SK-N-SH (cell line): ENCODE results near the gene RALGDS. TPM values are rescaled to one million over a fixed set of nuclear protein-coding genes. Genes with fewer than 3 reads are reported as not detected.

Experiments
- CTCF ChIA-PET: fragments of 300-600, 350-600 bp; formaldehyde crosslinking; extraction: SDS; loops from one replicate; lab custom pipeline; 2021; lab: Yijun Ruan, JAX
- POLR2A ChIA-PET: fragments of 350-600 bp; sonication (Branson Sonifier 250); formaldehyde crosslinking; extraction: SDS; loops from one replicate; lab custom pipeline; 2020; ENCODE audit warnings: antibody characterized with exemption, inconsistent platforms; lab: Yijun Ruan, JAX
- DNase-seq: peaks from one replicate; pipeline ENCODE4 v3.0.0; 2012
- H2AFZ ChIP-seq: fragments of 200-600 bp; sonication (generic); 2 replicates; pipeline ENCODE4 v1.8.1; 2016; ENCODE audit warnings: antibody characterized with exemption, mild to moderate bottlenecking, low read depth
- H3F3A ChIP-seq: fragments of 200-600 bp; sonication (generic); replicated peaks from 2 replicates; pipeline ENCODE3; 2016; ENCODE audit warnings: antibody characterized with exemption, mild to moderate bottlenecking; ENCODE audit not compliant: insufficient read depth
- H3K27ac ChIP-seq, 2 experiments: fragments of 200-500 bp in 1 of 2; fragments of 200-600 bp in 1 of 2; sonication (Bioruptor generic) in 1 of 2; sonication (generic), shearing (Covaris generic) in 1 of 2; 2 replicates each; pipeline versions ENCODE4 v1.5.1 to v1.6.1; 2014 to 2016; ENCODE audit warnings: low read depth in 2 of 2, inconsistent platforms in 1 of 2, low read length in 1 of 2, mild to moderate bottlenecking in 1 of 2, mixed read lengths in 1 of 2
- H3K27me3 ChIP-seq: fragments of 200-600 bp; sonication (generic), shearing (Covaris generic); 2 replicates; pipeline ENCODE4 v1.6.1; 2016; ENCODE audit warnings: mixed run types; ENCODE audit not compliant: insufficient read depth
- H3K36me3 ChIP-seq, 2 experiments: fragments of 200-500 bp in 1 of 2; fragments of 200-600 bp in 1 of 2; sonication (Bioruptor generic) in 1 of 2; sonication (generic) in 1 of 2; replicated peaks in 1 of 2; 2 replicates each; pipeline versions ENCODE3 to v1.5.1; 2014 to 2016; ENCODE audit warnings: low read length in 1 of 2, mild to moderate bottlenecking in 1 of 2; ENCODE audit not compliant: insufficient read depth in 2 of 2, control insufficient read depth in 1 of 2
- H3K4me1 ChIP-seq, 2 experiments: fragments of 200-500 bp in 1 of 2; fragments of 200-600 bp in 1 of 2; sonication (Bioruptor generic) in 1 of 2; sonication (generic), shearing (Covaris generic) in 1 of 2; 2 replicates each; pipeline versions ENCODE4 v1.5.1 to v1.6.1; 2014 to 2016; ENCODE audit warnings: low read depth in 1 of 2, low read length in 1 of 2, mixed run types in 1 of 2; ENCODE audit not compliant: insufficient read depth in 2 of 2, control insufficient read depth in 1 of 2
- H3K4me2 ChIP-seq: fragments of 200-600 bp; sonication (generic), shearing (Covaris generic); 2 replicates; pipeline ENCODE4 v1.6.1; 2017; ENCODE audit warnings: mixed run types
- H3K4me3 ChIP-seq, 2 experiments: fragments of 200-500 bp in 1 of 2; fragments of 200-600 bp in 1 of 2; sonication (Bioruptor generic) in 1 of 2; sonication (generic), shearing (Covaris generic) in 1 of 2; 2 replicates each; pipeline versions ENCODE4 v1.5.1 to v1.8.1; 2014 to 2016; ENCODE audit warnings: low read depth in 2 of 2, inconsistent platforms in 1 of 2, low read length in 1 of 2, mild to moderate bottlenecking in 1 of 2, mixed read lengths in 1 of 2, moderate library complexity in 1 of 2
- H3K79me2 ChIP-seq: fragments of 200-600 bp; sonication (generic); 2 replicates; pipeline ENCODE4 v1.8.1; 2017; ENCODE audit warnings: mild to moderate bottlenecking; ENCODE audit not compliant: insufficient read depth
- H3K9ac ChIP-seq: fragments of 200-600 bp; sonication (generic); 2 replicates; pipeline ENCODE4 v1.6.1; 2017; ENCODE audit warnings: mixed run types
- H3K9me2 ChIP-seq: fragments of 200-600 bp; sonication (generic); 2 replicates; pipeline ENCODE4 v1.6.1; 2017; ENCODE audit warnings: mixed run types
- H3K9me3 ChIP-seq: fragments of 200-600 bp; sonication (generic); 2 replicates; pipeline ENCODE4 v1.6.1; 2017; ENCODE audit warnings: mixed run types, mild to moderate bottlenecking, moderate library complexity
- H4K20me1 ChIP-seq: fragments of 200-600 bp; sonication (generic); 2 replicates; pipeline ENCODE4 v1.6.1; 2017; ENCODE audit warnings: mild to moderate bottlenecking, mixed run types; ENCODE audit not compliant: insufficient read depth
- CHD2 ChIP-seq: fragments of 150-350 bp; IDR thresholded peaks from 2 replicates; pipeline ENCODE4 v1.6.1; 2018; ENCODE audit warnings: low read length; ENCODE audit not compliant: partially characterized antibody
- ELF1 ChIP-seq: IDR thresholded peaks from 2 replicates; pipeline ENCODE4 v1.4.0; 2012
- FOXJ3 ChIP-seq: sonication (generic); formaldehyde crosslinking; IDR thresholded peaks from 2 replicates; pipeline ENCODE4 v1.5.1; 2020; ENCODE audit warnings: mild to moderate bottlenecking, missing genetic modification reagents
- GABPA ChIP-seq: IDR thresholded peaks from 2 replicates; pipeline ENCODE4 v1.4.0; 2012; ENCODE audit warnings: low read depth, mild to moderate bottlenecking
- GATA2 ChIP-seq: sonication (generic); formaldehyde crosslinking; IDR thresholded peaks from 2 replicates; pipeline ENCODE4 v1.5.0; 2020; ENCODE audit warnings: mild to moderate bottlenecking, missing genetic modification reagents
- MAX ChIP-seq: IDR thresholded peaks from 2 replicates; pipeline ENCODE4 v1.4.0; 2012; ENCODE audit warnings: low read depth
- MEF2A ChIP-seq: IDR thresholded peaks from 2 replicates; pipeline ENCODE4 v1.4.0; 2012; ENCODE audit warnings: low read depth, borderline replicate concordance
- NRF1 ChIP-seq: IDR thresholded peaks from 2 replicates; pipeline ENCODE4 v1.6.1; 2012; ENCODE audit warnings: low read depth, mild to moderate bottlenecking, low read length
- RCOR1 ChIP-seq: fragments of 150-350 bp; IDR thresholded peaks from 2 replicates; pipeline ENCODE4 v1.6.1; 2017; ENCODE audit warnings: antibody characterized with exemption, low read length
- REST ChIP-seq: IDR thresholded peaks from 2 replicates; pipeline ENCODE4 v1.6.1; 2012; ENCODE audit warnings: mild to moderate bottlenecking, low read depth, low read length, moderate library complexity
- RXRA ChIP-seq: IDR thresholded peaks from 2 replicates; pipeline ENCODE4 v1.4.0; 2012; ENCODE audit warnings: low read depth, mild to moderate bottlenecking, borderline replicate concordance
- TAF1 ChIP-seq: IDR thresholded peaks from 2 replicates; pipeline ENCODE4 v1.6.1; 2012; ENCODE audit warnings: low read depth, mild to moderate bottlenecking, low read length, moderate library complexity, borderline replicate concordance
- TCF12 ChIP-seq: IDR thresholded peaks from 2 replicates; pipeline ENCODE4 v1.4.0; 2012
- YY1 ChIP-seq: IDR thresholded peaks from 2 replicates; pipeline ENCODE4 v1.4.0; 2012; ENCODE audit warnings: low read depth, mild to moderate bottlenecking
- WGBS: methylation state at CpG from one replicate; pipeline ENCODE4 v1.1.6; 2017; ENCODE audit warnings: low lambda C conversion rate; 5-methylcytosine and 5-hydroxymethylcytosine counted together
- polyA plus RNA-seq, 3 experiments: library from polyadenylated mRNA; depleted of rRNA; stranded (reverse); fragments of >200 nt; gene quantifications; 2 replicates each; pipeline ENCODE4 v1.2.3, GENCODE V29; 2012
- TF ChIP-seq, protein P1 (sequence below): IDR thresholded peaks from 2 replicates; pipeline ENCODE4 v1.4.0; 2012; ENCODE audit warnings: low read depth, borderline replicate concordance
- TF ChIP-seq, protein P2 (sequence below): fragments of 150-350 bp; IDR thresholded peaks from 2 replicates; pipeline ENCODE4 v1.6.1; 2017; ENCODE audit warnings: antibody characterized with exemption, low read length, low read depth, borderline replicate concordance
- TF ChIP-seq, protein P3 (sequence below): fragments of 200-600 bp; sonication (generic); IDR thresholded peaks from 2 replicates; pipeline ENCODE4 v1.6.1; 2017; ENCODE audit warnings: antibody characterized with exemption, mild to moderate bottlenecking, moderate library complexity
- TF ChIP-seq, protein P4 (sequence below): IDR thresholded peaks from 2 replicates; pipeline ENCODE4 v1.4.0; 2012; ENCODE audit warnings: low read depth, borderline replicate concordance

Gene RALGDS
- polyA plus RNA-seq, 1 of the 3 experiments (the other 2 are of a cell fraction) = 64.7 TPM

DNA sequence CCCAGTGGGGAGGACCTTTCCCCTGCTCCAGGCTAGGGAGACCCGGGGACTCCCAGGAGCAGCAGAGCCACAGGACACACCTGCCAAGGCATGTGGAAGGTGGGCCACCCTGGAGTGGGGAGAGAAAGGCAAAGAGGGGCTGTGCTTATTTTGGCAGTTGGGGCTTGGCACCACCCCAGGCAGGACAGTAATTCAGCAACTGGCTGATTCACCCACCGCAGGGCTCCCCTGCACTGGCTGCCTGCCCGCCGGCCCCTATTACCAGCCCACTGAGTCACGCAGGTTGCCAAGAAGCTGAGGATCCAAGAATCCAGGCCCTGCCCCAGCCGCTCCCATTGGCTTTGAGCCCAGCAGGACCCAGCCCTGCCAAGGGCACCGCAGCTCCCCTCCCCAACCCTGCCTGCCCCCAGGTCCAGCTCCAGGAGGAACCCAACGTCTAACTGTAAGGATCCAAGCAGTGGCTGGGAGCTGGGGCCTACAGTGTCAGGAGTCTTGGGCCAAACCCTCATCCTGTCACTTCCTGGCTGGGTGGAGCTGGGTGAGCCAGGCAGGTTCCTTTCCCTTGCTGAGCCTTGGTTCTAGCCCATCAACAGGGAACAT is 14.2 kb upstream of the RALGDS start (continued):
- TF ChIP-seq, protein P1, sequence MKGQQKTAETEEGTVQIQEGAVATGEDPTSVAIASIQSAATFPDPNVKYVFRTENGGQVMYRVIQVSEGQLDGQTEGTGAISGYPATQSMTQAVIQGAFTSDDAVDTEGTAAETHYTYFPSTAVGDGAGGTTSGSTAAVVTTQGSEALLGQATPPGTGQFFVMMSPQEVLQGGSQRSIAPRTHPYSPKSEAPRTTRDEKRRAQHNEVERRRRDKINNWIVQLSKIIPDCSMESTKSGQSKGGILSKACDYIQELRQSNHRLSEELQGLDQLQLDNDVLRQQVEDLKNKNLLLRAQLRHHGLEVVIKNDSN = no peak
- TF ChIP-seq TCF12 (peak; percentile 89), GABPA (no peak), ELF1 (no peak), RXRA (peak; percentile 91), YY1 (no peak), REST (no peak)

DNA sequence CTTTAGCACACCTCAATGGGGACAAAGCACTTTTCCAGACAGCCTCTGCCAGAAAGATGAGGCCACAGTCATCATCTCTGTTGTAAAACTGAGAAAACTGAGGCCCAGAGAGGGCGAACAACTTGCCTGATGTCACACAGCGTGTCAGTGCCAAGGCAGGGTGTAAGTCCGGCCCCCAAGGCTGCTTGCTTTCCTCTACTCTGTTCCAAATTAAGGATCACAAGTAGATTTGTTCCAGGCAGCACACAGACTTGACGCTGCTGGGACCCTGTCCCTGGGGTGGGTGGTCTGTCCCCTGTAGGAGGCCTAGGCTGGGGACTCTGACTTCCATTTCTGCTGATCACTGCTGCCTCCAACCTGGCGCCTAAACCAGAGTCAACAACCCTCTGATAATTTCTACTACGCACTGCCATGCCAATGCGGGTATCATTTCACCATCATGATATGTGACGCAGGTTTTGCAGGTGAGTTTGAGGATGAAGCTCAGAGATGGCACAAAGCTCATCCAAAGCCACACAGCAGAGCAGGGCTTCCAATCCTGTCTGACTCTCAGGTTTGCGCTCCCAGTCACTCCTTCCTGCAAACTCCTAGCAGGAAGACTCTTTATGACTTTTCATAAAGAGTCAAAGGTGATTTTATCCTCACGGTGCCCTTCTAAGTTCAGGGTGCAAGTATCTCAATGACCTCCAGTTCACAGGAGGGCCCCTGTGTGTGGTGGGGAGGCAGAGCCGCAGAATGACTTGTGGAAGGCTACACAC is 13.5 kb upstream of the RALGDS start:
- H3K4me2 ChIP-seq = peak overlapping the region; percentile 62
- peak overlapping the region; percentile 89 to 97 for H3K27ac ChIP-seq
- DNase-seq = no peak
- H2AFZ ChIP-seq = no peak overlapping the region
- no peaks in the 10 kb centered on the region for H3K9me2 ChIP-seq
- CTCF ChIA-PET = interaction anchor here (0.6 to 12.1 kb wide), 8 partner anchors 11 to 157 kb away, joined by 3 to 163 read pairs (median 9); no protein-coding TSS in a partner anchor
- H3K4me1 ChIP-seq = peaks cover 27 to 63% of the 10 kb centered on the region in 2 experiments; a peak in 3 of 4 replicates
- peaks cover 67% of the 10 kb centered on the region for H4K20me1 ChIP-seq
- H3K36me3 ChIP-seq = no peaks in the 10 kb centered on the region
- peaks cover 23% of the 10 kb centered on the region for H3F3A ChIP-seq
- 89% methylated on average over 9 of the region's 11 CpGs for WGBS
- H3K27me3 ChIP-seq = no peaks in the 10 kb centered on the region
- peaks cover 14% of the 10 kb centered on the region; the same call in 1 of the 2 replicates for H3K79me2 ChIP-seq
- POLR2A ChIA-PET = interaction anchor here (1.0 to 2.9 kb wide), 7 partner anchors 9 to 465 kb away, joined by 3 to 51 read pairs (median 5); partner anchors contain the start of genes DDX31 and RALGDS
- H3K9me3 ChIP-seq = no peaks in the 10 kb centered on the region
- no peak overlapping the region for H3K4me3 ChIP-seq
- peak overlapping the region; percentile 47 for H3K9ac ChIP-seq
- no peak for TF ChIP-seq MAX
- TF ChIP-seq FOXJ3 = no peak
- TF ChIP-seq NRF1 = no peak
- TF ChIP-seq, protein P2, sequence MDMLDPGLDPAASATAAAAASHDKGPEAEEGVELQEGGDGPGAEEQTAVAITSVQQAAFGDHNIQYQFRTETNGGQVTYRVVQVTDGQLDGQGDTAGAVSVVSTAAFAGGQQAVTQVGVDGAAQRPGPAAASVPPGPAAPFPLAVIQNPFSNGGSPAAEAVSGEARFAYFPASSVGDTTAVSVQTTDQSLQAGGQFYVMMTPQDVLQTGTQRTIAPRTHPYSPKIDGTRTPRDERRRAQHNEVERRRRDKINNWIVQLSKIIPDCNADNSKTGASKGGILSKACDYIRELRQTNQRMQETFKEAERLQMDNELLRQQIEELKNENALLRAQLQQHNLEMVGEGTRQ = no peak
- TF ChIP-seq, protein P3, sequence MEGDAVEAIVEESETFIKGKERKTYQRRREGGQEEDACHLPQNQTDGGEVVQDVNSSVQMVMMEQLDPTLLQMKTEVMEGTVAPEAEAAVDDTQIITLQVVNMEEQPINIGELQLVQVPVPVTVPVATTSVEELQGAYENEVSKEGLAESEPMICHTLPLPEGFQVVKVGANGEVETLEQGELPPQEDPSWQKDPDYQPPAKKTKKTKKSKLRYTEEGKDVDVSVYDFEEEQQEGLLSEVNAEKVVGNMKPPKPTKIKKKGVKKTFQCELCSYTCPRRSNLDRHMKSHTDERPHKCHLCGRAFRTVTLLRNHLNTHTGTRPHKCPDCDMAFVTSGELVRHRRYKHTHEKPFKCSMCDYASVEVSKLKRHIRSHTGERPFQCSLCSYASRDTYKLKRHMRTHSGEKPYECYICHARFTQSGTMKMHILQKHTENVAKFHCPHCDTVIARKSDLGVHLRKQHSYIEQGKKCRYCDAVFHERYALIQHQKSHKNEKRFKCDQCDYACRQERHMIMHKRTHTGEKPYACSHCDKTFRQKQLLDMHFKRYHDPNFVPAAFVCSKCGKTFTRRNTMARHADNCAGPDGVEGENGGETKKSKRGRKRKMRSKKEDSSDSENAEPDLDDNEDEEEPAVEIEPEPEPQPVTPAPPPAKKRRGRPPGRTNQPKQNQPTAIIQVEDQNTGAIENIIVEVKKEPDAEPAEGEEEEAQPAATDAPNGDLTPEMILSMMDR = no peak
- TF ChIP-seq GABPA = no peak
- no peak for TF ChIP-seq TAF1
- TF ChIP-seq CHD2 = no peak
- TF ChIP-seq GATA2 (CRISPR knock-in tag) = no peak
- TF ChIP-seq, protein P4, sequence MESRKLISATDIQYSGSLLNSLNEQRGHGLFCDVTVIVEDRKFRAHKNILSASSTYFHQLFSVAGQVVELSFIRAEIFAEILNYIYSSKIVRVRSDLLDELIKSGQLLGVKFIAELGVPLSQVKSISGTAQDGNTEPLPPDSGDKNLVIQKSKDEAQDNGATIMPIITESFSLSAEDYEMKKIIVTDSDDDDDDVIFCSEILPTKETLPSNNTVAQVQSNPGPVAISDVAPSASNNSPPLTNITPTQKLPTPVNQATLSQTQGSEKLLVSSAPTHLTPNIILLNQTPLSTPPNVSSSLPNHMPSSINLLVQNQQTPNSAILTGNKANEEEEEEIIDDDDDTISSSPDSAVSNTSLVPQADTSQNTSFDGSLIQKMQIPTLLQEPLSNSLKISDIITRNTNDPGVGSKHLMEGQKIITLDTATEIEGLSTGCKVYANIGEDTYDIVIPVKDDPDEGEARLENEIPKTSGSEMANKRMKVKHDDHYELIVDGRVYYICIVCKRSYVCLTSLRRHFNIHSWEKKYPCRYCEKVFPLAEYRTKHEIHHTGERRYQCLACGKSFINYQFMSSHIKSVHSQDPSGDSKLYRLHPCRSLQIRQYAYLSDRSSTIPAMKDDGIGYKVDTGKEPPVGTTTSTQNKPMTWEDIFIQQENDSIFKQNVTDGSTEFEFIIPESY = no peak
- TF ChIP-seq, protein P1 = no peak
- no peak for TF ChIP-seq MEF2A
- TF ChIP-seq RCOR1 = no peak
